Stimulated activated CD8-positive, alpha-beta memory T cell treated with anti-CD3 and anti-CD28 coated beads, Interleukin-2, amount 100 ng/mL, for 1 hour (primary cell): Measurements from ENCODE around the gene GBF1.
"Not testable (repeated sequence)": the region's sequence is repeated elsewhere in the genome, so short reads cannot be mapped to it uniquely, and the experiment has no call there.

Experiments
- DNase-seq, 2 donors: peaks; one replicate each; pipeline ENCODE4 v3.0.0-alpha.2; 2020; ENCODE audit warnings: low read depth in 2 of 2

GBF1 gene

GRCh38 chr10:102233997-102234396 is 11.3 kb upstream of the GBF1 start:
- no peak for DNase-seq

- no peak for DNase-seq
Observed at GRCh38 chr10:102234888-102235597, 10.3 kb upstream of the GBF1 start.

- no peak for DNase-seq
Observed at GRCh38 chr10:102235598-102235920, 9.8 kb upstream of the GBF1 start.

GRCh38 chr10:102236006-102236405 is 9.3 kb upstream of the GBF1 start:
- no peak for DNase-seq

GRCh38 chr10:102237711-102238252 is 7.5 kb upstream of the GBF1 start:
- no peak for DNase-seq

GRCh38 chr10:102240467-102241031 is 4.8 kb upstream of the GBF1 start:
- DNase-seq: no peak

GRCh38 chr10:102241032-102241443 is 4.3 kb upstream of the GBF1 start:
- DNase-seq: no peak

- peak; percentile 69 to 79 for DNase-seq
Observed at GRCh38 chr10:102241444-102242117, 3.8 kb upstream of the GBF1 start, which contains the start of gene PITX3. TSS of gene PITX3 (minus strand) at chr10:102241512. CDS start at chr10:102232080, 9,432 bp downstream.

- DNase-seq: no peak
Observed at GRCh38 chr10:102242118-102242485, 3.2 kb upstream of the GBF1 start.

GRCh38 chr10:102243309-102243708 is 2.0 kb upstream of the GBF1 start:
- no peak for DNase-seq

- no peak for DNase-seq
Observed at GRCh38 chr10:102245932-102246251, 560 bp downstream of the GBF1 start.

- no peak for DNase-seq
Observed at GRCh38 chr10:102246261-102246660, 929 bp downstream of the GBF1 start.

- no peak for DNase-seq
Observed at GRCh38 chr10:102247734-102248133, 2.4 kb downstream of the GBF1 start.

- not testable (repeated sequence) for DNase-seq
Observed at GRCh38 chr10:102252508-102252907, 7.2 kb downstream of the GBF1 start.

GRCh38 chr10:102254426-102254825 is 9.1 kb downstream of the GBF1 start:
- no peak for DNase-seq

GRCh38 chr10:102255404-102255803 is 10.1 kb downstream of the GBF1 start:
- no peak for DNase-seq

- no peak for DNase-seq
Observed at GRCh38 chr10:102261196-102261595, 15.9 kb downstream of the GBF1 start.

GRCh38 chr10:102261842-102262241 is 16.5 kb downstream of the GBF1 start:
- DNase-seq: no peak

- DNase-seq: no peak
Observed at GRCh38 chr10:102262744-102263370, 17.5 kb downstream of the GBF1 start.

- no peak for DNase-seq
Observed at GRCh38 chr10:102264371-102264770, 19.0 kb downstream of the GBF1 start.

- no peak for DNase-seq
Observed at GRCh38 chr10:102266670-102267069, 21.3 kb downstream of the GBF1 start.

- no peak for DNase-seq
Observed at GRCh38 chr10:102267748-102268147, 22.4 kb downstream of the GBF1 start.
